OCI-LY3 (cell line): Measurements from ENCODE around the gene STAT3.

ENCODE experiments used
- H2AFZ ChIP-seq: fragments of 200-600, 300-600 bp; shearing (Covaris generic); 2 replicates; pipeline ENCODE4 v1.6.0; 2014; ENCODE audit warnings: antibody characterized with exemption, low read depth, low read length
- H3K27ac ChIP-seq: fragments of 200-600, 300-600 bp; sonication (generic); 2 replicates; pipeline ENCODE4 v1.5.1; 2014; ENCODE audit warnings: mild to moderate bottlenecking, low read length, moderate library complexity, mixed read lengths
- H3K27me3 ChIP-seq: fragments of 200-600, 300-600 bp; sonication (generic); 2 replicates; pipeline ENCODE4 v1.6.1; 2014; ENCODE audit warnings: low read depth, low read length, mixed read lengths
- H3K36me3 ChIP-seq: fragments of 200-600, 300-600 bp; sonication (generic); replicated peaks from 2 replicates; pipeline ENCODE3; 2014; ENCODE audit warnings: low read depth, low read length, mixed read lengths
- H3K4me1 ChIP-seq: fragments of 300-600, 200-600 bp; sonication (generic); 2 replicates; pipeline ENCODE4 v1.6.1; 2014; ENCODE audit warnings: low read length, mixed read lengths
- H3K4me2 ChIP-seq: fragments of 200-600, 300-600 bp; sonication (generic); 2 replicates; pipeline ENCODE4 v1.6.1; 2014; ENCODE audit warnings: low read length, mixed read lengths
- H3K4me3 ChIP-seq: fragments of 300-600, 200-600 bp; sonication (generic); 2 replicates; pipeline ENCODE4 v1.5.1; 2014; ENCODE audit warnings: antibody characterized with exemption, mild to moderate bottlenecking, low read length, moderate library complexity
- H3K79me2 ChIP-seq: fragments of 300-600, 200-600 bp; shearing (Covaris generic); 2 replicates; pipeline ENCODE4 v1.6.1; 2014; ENCODE audit warnings: mild to moderate bottlenecking, low read length, mixed read lengths
- H3K9ac ChIP-seq: fragments of 300-600, 200-600 bp; shearing (Covaris generic); 2 replicates; pipeline ENCODE4 v1.6.0; 2014; ENCODE audit warnings: mild to moderate bottlenecking, low read length, moderate library complexity
- H3K9me3 ChIP-seq: fragments of 200-600, 300-600 bp; shearing (Covaris generic); 2 replicates; pipeline ENCODE4 v1.6.1; 2014; ENCODE audit warnings: low read length, mixed read lengths; ENCODE audit not compliant: insufficient read depth
- H4K20me1 ChIP-seq: fragments of 200-600, 300-600 bp; sonication (generic); 2 replicates; pipeline ENCODE4 v1.6.1; 2016; ENCODE audit warnings: low read length, mixed read lengths; ENCODE audit not compliant: insufficient read depth
- CTCF ChIP-seq: fragments of 200-600, 300-600 bp; sonication (generic); IDR thresholded peaks from 2 replicates; pipeline ENCODE4 v1.5.1; 2014; ENCODE audit warnings: antibody characterized with exemption, low read length, low read depth
- EZH2phosphoT487 ChIP-seq: fragments of 200-600 bp; shearing (Covaris generic); IDR thresholded peaks from 2 replicates; pipeline ENCODE4 v1.6.1; 2018; ENCODE audit warnings: antibody characterized with exemption, mixed run types, low read depth

Gene STAT3

GRCh38 chr17:42428141-42428944, 40.1 kb upstream of the STAT3 start:
- H3K27ac ChIP-seq: no peak overlapping the region
- H3K27me3 ChIP-seq: peaks cover 8% of the 10 kb centered on the region; the same call in 1 of the 2 replicates
- no peak overlapping the region for H3K4me3 ChIP-seq
- peak overlapping the region; percentile 53 for H3K4me2 ChIP-seq
- H2AFZ ChIP-seq: no peak overlapping the region
- no peak overlapping the region for H3K9ac ChIP-seq
- no peaks in the 10 kb centered on the region for H3K9me3 ChIP-seq
- H3K36me3 ChIP-seq: no peaks in the 10 kb centered on the region
- H3K79me2 ChIP-seq: no peaks in the 10 kb centered on the region
- TF ChIP-seq EZH2phosphoT487: no peak
- peak; percentile 79 for TF ChIP-seq CTCF
- H3K4me1 ChIP-seq: peaks cover 20% of the 10 kb centered on the region
- no peaks in the 10 kb centered on the region for H4K20me1 ChIP-seq

- no peak overlapping the region for H3K9ac ChIP-seq
- TF ChIP-seq CTCF: no peak
- TF ChIP-seq EZH2phosphoT487: no peak
- no peak overlapping the region for H3K27ac ChIP-seq
- H3K36me3 ChIP-seq: no peaks in the 10 kb centered on the region
- H3K79me2 ChIP-seq: no peaks in the 10 kb centered on the region
- H3K4me2 ChIP-seq: no peak overlapping the region
- H2AFZ ChIP-seq: no peak overlapping the region
- no peaks in the 10 kb centered on the region for H3K9me3 ChIP-seq
- H3K4me3 ChIP-seq: no peak overlapping the region
- peaks cover 4% of the 10 kb centered on the region; the same call in 1 of the 2 replicates for H3K27me3 ChIP-seq
- no peaks in the 10 kb centered on the region for H4K20me1 ChIP-seq
- H3K4me1 ChIP-seq: peaks cover 12% of the 10 kb centered on the region
Measured at GRCh38 chr17:42424991-42425610, 36.9 kb upstream of the STAT3 start.

GRCh38 chr17:42423766-42424165, 35.5 kb upstream of the STAT3 start:
- Histone ChIP-seq H3K4me1 (peaks cover 10% of the 10 kb centered on the region), H3K4me2 (no peak overlapping the region), H3K36me3 (no peaks in the 10 kb centered on the region), H3K27ac (no peak overlapping the region), H3K79me2 (no peaks in the 10 kb centered on the region), H4K20me1 (no peaks in the 10 kb centered on the region), H3K9ac (no peak overlapping the region), H3K4me3 (no peak overlapping the region), H2AFZ (no peak overlapping the region), H3K27me3 (no peaks in the 10 kb centered on the region; the same call in 1 of the 2 replicates), H3K9me3 (no peaks in the 10 kb centered on the region)
- TF ChIP-seq EZH2phosphoT487 (no peak), CTCF (no peak)

- Histone ChIP-seq H3K79me2 (no peaks in the 10 kb centered on the region), H4K20me1 (no peaks in the 10 kb centered on the region), H3K36me3 (no peaks in the 10 kb centered on the region), H3K4me2 (no peak within 1 kb of the TSS), H3K27ac (no peak within 1 kb of the TSS), H3K4me3 (no peak within 1 kb of the TSS), H3K4me1 (peaks cover 3% of the 10 kb centered on the region), H3K27me3 (no peaks in the 10 kb centered on the region; the same call in 1 of the 2 replicates), H2AFZ (no peak within 1 kb of the TSS), H3K9me3 (no peaks in the 10 kb centered on the region), H3K9ac (no peak within 1 kb of the TSS)
- no peak for TF ChIP-seq EZH2phosphoT487
- no peak for TF ChIP-seq CTCF
Measured at GRCh38 chr17:42422958-42423712, 34.9 kb upstream of the STAT3 start, which contains the start of gene CAVIN1. TSS of gene CAVIN1 (minus strand) at chr17:42423256. CDS start at chr17:42423097, 159 bp downstream.
